HL-60 (cell line): ENCODE measurements around the gene GNAQ.

Experiments used
- GABPA ChIP-seq: IDR thresholded peaks from 2 replicates; pipeline ENCODE4 v1.6.1; 2012; ENCODE audit warnings: low read depth
- POLR2AphosphoS5 ChIP-seq: IDR thresholded peaks from 2 replicates; pipeline ENCODE4 v1.6.1; 2012; ENCODE audit warnings: low read depth
- TF ChIP-seq, protein P1 (sequence below): IDR thresholded peaks from one replicate; pipeline ENCODE4 v1.5.1; 2011; ENCODE audit warnings: low read length, control low read depth, inconsistent platforms; ENCODE audit not compliant: insufficient read depth

DNA sequence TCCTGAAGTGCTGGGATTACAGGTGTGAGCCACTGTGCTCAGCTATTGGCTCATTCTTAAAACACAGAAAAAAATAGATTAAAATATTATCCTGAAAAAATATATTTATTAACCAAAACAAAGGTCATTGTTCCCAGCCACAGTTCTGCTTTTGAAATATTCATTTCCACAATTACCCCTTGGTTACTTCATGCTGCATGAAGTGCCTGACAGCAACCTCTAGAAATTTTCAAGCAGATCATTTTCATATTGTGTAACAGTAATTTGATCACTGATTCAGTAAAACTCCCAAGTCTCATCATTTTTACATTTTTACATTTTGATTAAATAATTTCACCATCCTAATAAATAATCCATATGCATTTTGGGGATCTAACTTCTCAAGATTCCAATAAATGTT lies 18.8 kb upstream of the GNAQ start:
- TF ChIP-seq POLR2AphosphoS5 (no peak), GABPA (no peak)
- TF ChIP-seq, protein P1, sequence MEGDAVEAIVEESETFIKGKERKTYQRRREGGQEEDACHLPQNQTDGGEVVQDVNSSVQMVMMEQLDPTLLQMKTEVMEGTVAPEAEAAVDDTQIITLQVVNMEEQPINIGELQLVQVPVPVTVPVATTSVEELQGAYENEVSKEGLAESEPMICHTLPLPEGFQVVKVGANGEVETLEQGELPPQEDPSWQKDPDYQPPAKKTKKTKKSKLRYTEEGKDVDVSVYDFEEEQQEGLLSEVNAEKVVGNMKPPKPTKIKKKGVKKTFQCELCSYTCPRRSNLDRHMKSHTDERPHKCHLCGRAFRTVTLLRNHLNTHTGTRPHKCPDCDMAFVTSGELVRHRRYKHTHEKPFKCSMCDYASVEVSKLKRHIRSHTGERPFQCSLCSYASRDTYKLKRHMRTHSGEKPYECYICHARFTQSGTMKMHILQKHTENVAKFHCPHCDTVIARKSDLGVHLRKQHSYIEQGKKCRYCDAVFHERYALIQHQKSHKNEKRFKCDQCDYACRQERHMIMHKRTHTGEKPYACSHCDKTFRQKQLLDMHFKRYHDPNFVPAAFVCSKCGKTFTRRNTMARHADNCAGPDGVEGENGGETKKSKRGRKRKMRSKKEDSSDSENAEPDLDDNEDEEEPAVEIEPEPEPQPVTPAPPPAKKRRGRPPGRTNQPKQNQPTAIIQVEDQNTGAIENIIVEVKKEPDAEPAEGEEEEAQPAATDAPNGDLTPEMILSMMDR = no peak
